GM18507 (cell line): Measurements from ENCODE around the gene FADS6.
A peak's percentile ranks its signal among the peaks of the same experiment; 100 is the strongest.

ENCODE experiments used
- DNase-seq: peaks from one replicate; pipeline ENCODE4 v3.0.0; 2011; ENCODE audit warnings: low read depth; ENCODE audit not compliant: insufficient read length; ENCODE audit errors: extremely low spot score
- FAIRE-seq: peaks from 2 replicates; lab custom pipeline; 2011; peaks lifted over from hg19 to GRCh38; lab: Jason Lieb, UNC

The FADS6 gene

GRCh38 chr17:74892974-74893911 is at the start of gene FADS6:
FADS6 (minus strand) TSS chr17:74893633; CDS start chr17:74893595, 38 bp downstream.
- FAIRE-seq, result no peak
- no peak for DNase-seq

- FAIRE-seq, result no peak
- DNase-seq, result no peak
Observed at GRCh38 chr17:74941128-74941725, 47.8 kb upstream of the FADS6 start.

GRCh38 chr17:74939534-74939933 is 46.1 kb upstream of the FADS6 start:
- DNase-seq, result no peak
- no peak for FAIRE-seq

- no peak for DNase-seq
- FAIRE-seq, result no peak
Observed at GRCh38 chr17:74938194-74938950, 44.9 kb upstream of the FADS6 start.

GRCh38 chr17:74937064-74938051 is 43.9 kb upstream of the FADS6 start:
- DNase-seq (no peak), FAIRE-seq (no peak)

GRCh38 chr17:74936470-74936799 is 43.0 kb upstream of the FADS6 start:
- no peak for DNase-seq
- no peak for FAIRE-seq

- DNase-seq, result no peak
- no peak for FAIRE-seq
Observed at GRCh38 chr17:74935585-74936469, 42.4 kb upstream of the FADS6 start, which contains the start of gene OTOP3. OTOP3 (plus strand) TSS chr17:74935898; CDS start chr17:74935922, 24 bp downstream.

GRCh38 chr17:74935048-74935447 is 41.6 kb upstream of the FADS6 start:
- DNase-seq (no peak), FAIRE-seq (no peak)

GRCh38 chr17:74930535-74931036 is 37.2 kb upstream of the FADS6 start:
- FAIRE-seq, result no peak
- no peak for DNase-seq

GRCh38 chr17:74928786-74929185 is 35.4 kb upstream of the FADS6 start:
- no peak for DNase-seq
- FAIRE-seq, result no peak

GRCh38 chr17:74925242-74925641 is 31.8 kb upstream of the FADS6 start:
- FAIRE-seq, result no peak
- DNase-seq, result no peak

- no peak for DNase-seq
- FAIRE-seq, result no peak
Observed at GRCh38 chr17:74924250-74924948, 31.0 kb upstream of the FADS6 start, which contains the start of gene OTOP2. OTOP2 (plus strand) TSS chr17:74924273; CDS start chr17:74924633, 360 bp downstream.

GRCh38 chr17:74923538-74924249 is 30.3 kb upstream of the FADS6 start:
- peak; percentile 68 for DNase-seq

GRCh38 chr17:74922694-74923537 is 29.5 kb upstream of the FADS6 start, which contains the start of gene USH1G:
USH1G (minus strand) TSS chr17:74923255; CDS start chr17:74923073, 182 bp downstream.
- DNase-seq, result no peak
- no peak for FAIRE-seq

More at GRCh38 chr17:74923538-74924249, 30.3 kb upstream of the FADS6 start:
- peak; percentile 35 for FAIRE-seq

- no peak for FAIRE-seq
- no peak for DNase-seq
Observed at GRCh38 chr17:74922172-74922571, 28.7 kb upstream of the FADS6 start.

GRCh38 chr17:74921769-74922168 is 28.3 kb upstream of the FADS6 start:
- DNase-seq, result no peak
- FAIRE-seq, result no peak
